Breast epithelium (tissue), 4 donors: Measurements from ENCODE around the gene GJD3. TPM values are rescaled to one million over a fixed set of nuclear protein-coding genes. Genes with fewer than 3 reads are reported as not detected.

Source experiments
- DNase-seq, 2 donors: peaks; one replicate each; pipeline ENCODE4 v3.0.0-alpha.2; 2019; ENCODE audit warnings: low spot score in 2 of 2
- H3K27ac ChIP-seq, 2 donors: fragments of 200-600 bp; sonication (generic) in 1 of 2; one replicate each; pipeline ENCODE4 v1.5.1; 2016 to 2019; ENCODE audit warnings: mild to moderate bottlenecking in 1 of 2
- H3K27me3 ChIP-seq, 2 donors: fragments of 200-600 bp; sonication (generic) in 1 of 2; one replicate each; pipeline versions ENCODE4 v1.5.1 to v1.6.0; 2017 to 2019; ENCODE audit warnings: control low read depth in 1 of 2, mild to moderate bottlenecking in 1 of 2
- H3K36me3 ChIP-seq: fragments of 200-600 bp; one replicate; pipeline ENCODE4 v1.5.1; 2019
- H3K4me1 ChIP-seq, 2 donors: fragments of 200-600 bp; sonication (generic); one replicate each; pipeline ENCODE4 v1.5.1; 2016 to 2019; ENCODE audit warnings: control low read depth in 1 of 2
- H3K4me3 ChIP-seq, 3 donors: fragments of 200-600 bp; sonication (generic); 1 replicate in 2 of 3; 2 replicates in 1 of 3; pipeline ENCODE4 v1.5.1; 2016 to 2019; ENCODE audit warnings: mild to moderate bottlenecking in 3 of 3, moderate library complexity in 2 of 3
- H3K9me3 ChIP-seq, 2 donors: fragments of 200-600 bp; sonication (generic) in 1 of 2; one replicate each; pipeline ENCODE4 v1.5.1; 2016 to 2019; ENCODE audit warnings: control low read depth in 1 of 2
- CTCF ChIP-seq, 3 donors: fragments of 450-650 bp; IDR thresholded peaks; one replicate each; pipeline ENCODE4 v1.5.1; 2016 to 2017; ENCODE audit warnings: antibody characterized with exemption in 3 of 3, mild to moderate bottlenecking in 3 of 3, moderate library complexity in 3 of 3
- POLR2A ChIP-seq: fragments of 450-650 bp; IDR thresholded peaks from one replicate; pipeline ENCODE4 v1.6.1; 2016; ENCODE audit warnings: antibody characterized with exemption, mild to moderate bottlenecking, moderate library complexity
- POLR2AphosphoS5 ChIP-seq, 3 donors: sonication (generic); formaldehyde crosslinking; IDR thresholded peaks; one replicate each; pipeline ENCODE4 v1.6.1; 2017; ENCODE audit warnings: antibody characterized with exemption in 3 of 3
- intact Hi-C: fragments of 100-400 bp; cut with DNase I; formaldehyde crosslinking; loops from one replicate; pipeline ENCODE4 v1.15.1; 2023; ENCODE audit warnings: low total_unique reads
- total RNA-seq, 3 donors: library from RNA; depleted of rRNA; stranded (reverse); fragments of >200 nt; gene quantifications; one replicate each; pipeline ENCODE4 v1.1.0, GENCODE V29; 2016

GJD3 gene
- total RNA-seq, 3 donors from 2014 or later = not detected

- peaks cover 63 to 83% of the 10 kb centered on the region in 2 donors for H3K4me1 ChIP-seq
- intact Hi-C loops = no loop called here
- TF ChIP-seq POLR2AphosphoS5 (IDR thresholded peaks at IDR 0.05) (no peak), POLR2A (no peak), CTCF (IDR thresholded peaks at IDR 0.05) (no peak)
- H3K27me3 ChIP-seq = no peaks in the 10 kb centered on the region
- H3K9me3 ChIP-seq = no peaks in the 10 kb centered on the region
- peak overlapping the region in 1 of 3 donors; percentile 37 for H3K4me3 ChIP-seq
- H3K36me3 ChIP-seq = no peaks in the 10 kb centered on the region
- no peak for DNase-seq
- peak overlapping the region; percentile 94 to 97 for H3K27ac ChIP-seq
These were observed 39.2 kb downstream of the GJD3 start for GRCh38 chr17:40325156-40326013.

- peak overlapping the region in 1 of 3 donors; percentile 86 for H3K4me3 ChIP-seq
- intact Hi-C loops = no loop called here
- peak overlapping the region; percentile 94 to 97 for H3K27ac ChIP-seq
These were observed 40.9 kb downstream of the GJD3 start for GRCh38 chr17:40323391-40324381.

GRCh38 chr17:40322358-40323315, 41.9 kb downstream of the GJD3 start:
- Histone ChIP-seq H3K4me1 (peaks cover 50 to 70% of the 10 kb centered on the region in 2 donors), H3K27ac (peak overlapping the region; percentile 94 to 97), H3K4me3 (peak overlapping the region; percentile 36 to 96 (median 86)), H3K27me3 (no peaks in the 10 kb centered on the region), H3K9me3 (no peaks in the 10 kb centered on the region), H3K36me3 (no peaks in the 10 kb centered on the region)
- TF ChIP-seq CTCF (IDR thresholded peaks at IDR 0.05) (no peak), POLR2AphosphoS5 (IDR thresholded peaks at IDR 0.05) (peak; percentile 49 to 76 (median 62)), POLR2A (no peak)
- peak; percentile 86 to 88 for DNase-seq
- intact Hi-C loops = no loop called here

More at GRCh38 chr17:40323391-40324381, 40.9 kb downstream of the GJD3 start:
- Histone ChIP-seq H3K27me3 (no peaks in the 10 kb centered on the region), H3K4me1 (peaks cover 56 to 78% of the 10 kb centered on the region in 2 donors), H3K36me3 (no peaks in the 10 kb centered on the region), H3K9me3 (no peaks in the 10 kb centered on the region)
- TF ChIP-seq POLR2AphosphoS5 (IDR thresholded peaks at IDR 0.05) = peak in 1 of 3 donors; percentile 31
- peak; percentile 13 for TF ChIP-seq POLR2A
- no peak for TF ChIP-seq CTCF (IDR thresholded peaks at IDR 0.05)
- DNase-seq = peak in 1 of 2 donors; percentile 44

- TF ChIP-seq CTCF (IDR thresholded peaks at IDR 0.05) (no peak), POLR2AphosphoS5 (IDR thresholded peaks at IDR 0.05) (no peak), POLR2A (no peak)
- Histone ChIP-seq H3K27ac (peak overlapping the region; percentile 94 to 97), H3K9me3 (no peaks in the 10 kb centered on the region), H3K36me3 (no peaks in the 10 kb centered on the region), H3K4me1 (peaks cover 47 to 68% of the 10 kb centered on the region in 2 donors), H3K4me3 (peak overlapping the region; percentile 36 to 96 (median 86)), H3K27me3 (no peaks in the 10 kb centered on the region)
- intact Hi-C loops = no loop called here
- DNase-seq = no peak
These were observed 42.6 kb downstream of the GJD3 start for GRCh38 chr17:40321961-40322357.
